Measurements from ENCODE around the gene CORO7.
"Not testable (repeated sequence)": the region's sequence is repeated elsewhere in the genome, so short reads cannot be mapped to it uniquely, and the experiment has no call there.

Gene CORO7

GRCh38 chr16:4404967-4405696, 11.3 kb downstream of the CORO7 start:
- DNase-seq: peak in 1 of 42 donors; percentile 16
- intact Hi-C loops (cut with DNase I): no loop called here

GRCh38 chr16:4404247-4404966, 12.0 kb downstream of the CORO7 start:
- intact Hi-C loops (cut with DNase I): no loop called here
- peak; percentile 61 to 93 (median 80) for DNase-seq

GRCh38 chr16:4403133-4403949, 13.1 kb downstream of the CORO7 start:
- peak in 8 of 42 donors; percentile 30 to 69 (median 48) for DNase-seq
- intact Hi-C loops (cut with DNase I): loop anchor here (2.0 kb wide), 1 partner anchor 45 kb away; no protein-coding TSS in a partner anchor

- intact Hi-C loops (cut with DNase I): loop anchor here (2.0 kb wide), 1 partner anchor 44 kb away; no protein-coding TSS in a partner anchor
- peak; percentile 76 to 96 (median 90) for DNase-seq
Measured at GRCh38 chr16:4402439-4403132, 13.8 kb downstream of the CORO7 start.

GRCh38 chr16:4401510-4401909, 14.9 kb downstream of the CORO7 start:
- intact Hi-C loops (cut with DNase I): no loop called here
- peak in 1 of 42 donors; percentile 12 for DNase-seq

GRCh38 chr16:4401094-4401501, 15.3 kb downstream of the CORO7 start:
- intact Hi-C loops (cut with DNase I): no loop called here
- no peak for DNase-seq

GRCh38 chr16:4399001-4399730, 17.2 kb downstream of the CORO7 start:
- DNase-seq: no peak

GRCh38 chr16:4395055-4395726, 21.2 kb downstream of the CORO7 start:
- peak in 2 of 42 donors; percentile 53 for DNase-seq

More at GRCh38 chr16:4399001-4399730, 17.2 kb downstream of the CORO7 start:
- intact Hi-C loops (cut with DNase I): no loop called here

GRCh38 chr16:4393850-4394249, 22.5 kb downstream of the CORO7 start:
- DNase-seq; intact Hi-C loops (cut with DNase I): not testable (repeated sequence)

More at GRCh38 chr16:4395055-4395726, 21.2 kb downstream of the CORO7 start:
- intact Hi-C loops (cut with DNase I): no loop called here

- intact Hi-C loops (cut with DNase I): no loop called here
- DNase-seq: no peak
Measured at GRCh38 chr16:4393240-4393600, 23.2 kb downstream of the CORO7 start.

- intact Hi-C loops (cut with DNase I): no loop called here
- DNase-seq: peak in 27 of 42 donors; percentile 45 to 85 (median 63)
Measured at GRCh38 chr16:4392382-4393239, 23.8 kb downstream of the CORO7 start.

GRCh38 chr16:4391631-4392381, 24.6 kb downstream of the CORO7 start:
- intact Hi-C loops (cut with DNase I): no loop called here
- no peak for DNase-seq

GRCh38 chr16:4390266-4391260, 25.8 kb downstream of the CORO7 start:
- intact Hi-C loops (cut with DNase I): no loop called here
- no peak for DNase-seq

- intact Hi-C loops (cut with DNase I): no loop called here
- no peak for DNase-seq
Measured at GRCh38 chr16:4389051-4389955, 27.1 kb downstream of the CORO7 start.

Data from head of caudate nucleus (tissue), 42 donors.